SK-N-DZ (cell line): Measurements from ENCODE around the gene GRIN2A.

Source experiments
- DNase-seq: peaks from one replicate; pipeline ENCODE4 v3.0.0-alpha.2; 2015; ENCODE audit warnings: low spot score

Gene GRIN2A

DNA sequence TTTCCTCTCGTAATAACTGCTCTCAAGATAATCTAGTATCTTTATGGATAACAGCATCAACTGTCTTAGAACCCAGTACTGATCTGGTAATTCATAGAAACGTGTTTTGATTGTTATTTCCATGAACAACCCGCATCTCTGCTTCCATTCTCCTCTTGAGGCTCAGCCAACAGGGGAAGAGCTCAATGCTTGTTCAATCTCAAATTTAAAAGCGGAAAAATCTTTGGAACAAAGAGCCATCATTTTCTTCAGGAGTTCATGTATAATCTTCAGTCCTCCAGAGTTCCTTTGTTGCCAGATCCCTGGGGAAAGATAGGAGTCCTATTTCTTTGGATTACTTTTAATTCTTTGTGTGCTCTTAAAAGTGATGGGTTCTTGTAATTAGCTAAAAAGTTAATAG, 319.9 kb downstream of the GRIN2A start:
- no peak for DNase-seq

DNA sequence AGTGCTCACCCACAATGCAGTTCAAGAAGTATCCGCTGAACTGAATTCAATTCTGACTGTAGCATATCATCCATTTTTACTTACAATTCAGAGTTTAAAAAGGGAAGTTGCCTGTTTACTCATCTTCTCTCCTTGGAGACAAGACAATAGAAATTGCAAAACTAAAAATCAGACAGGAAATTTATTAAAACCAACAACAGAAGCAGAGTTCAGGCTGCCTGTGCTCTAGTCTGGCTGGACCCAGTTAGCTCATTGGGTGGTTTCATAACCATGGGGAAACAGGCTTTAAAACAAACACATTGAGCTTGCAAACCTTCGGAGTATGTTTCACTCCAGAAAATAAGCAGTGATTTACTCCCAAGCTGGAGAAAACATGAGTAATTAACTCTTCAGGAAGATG, 321.4 kb downstream of the GRIN2A start:
- no peak for DNase-seq

DNA sequence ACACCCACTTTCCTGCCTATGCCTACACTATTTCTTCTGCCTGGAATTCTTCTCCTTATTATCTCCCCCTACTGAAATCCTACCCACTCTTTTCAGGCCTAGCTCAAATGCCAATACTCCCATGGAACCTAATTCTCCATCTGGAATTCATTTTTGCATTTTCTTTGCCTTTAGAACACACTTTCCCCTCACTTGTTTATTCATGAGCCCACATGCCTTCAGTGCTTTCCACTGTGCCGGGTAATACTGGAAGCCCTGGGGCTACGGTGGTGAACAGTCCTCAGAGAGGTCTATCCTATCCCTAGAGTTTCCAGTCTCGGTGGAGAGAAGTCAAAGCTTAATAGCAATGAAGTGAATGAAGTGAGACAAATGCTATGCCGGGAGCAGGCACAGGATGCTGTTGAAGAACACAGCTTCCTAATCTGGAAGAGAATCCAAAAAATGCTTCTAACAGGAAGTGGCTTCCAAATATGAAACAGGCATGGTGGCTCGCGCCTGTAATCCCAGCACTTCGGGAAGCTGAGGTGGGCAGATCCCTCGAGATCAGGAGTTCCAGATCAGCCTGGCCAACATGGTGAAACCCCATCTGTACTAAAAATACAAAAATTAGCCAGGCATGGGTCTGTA, 322.4 kb downstream of the GRIN2A start:
- DNase-seq = no peak

DNA sequence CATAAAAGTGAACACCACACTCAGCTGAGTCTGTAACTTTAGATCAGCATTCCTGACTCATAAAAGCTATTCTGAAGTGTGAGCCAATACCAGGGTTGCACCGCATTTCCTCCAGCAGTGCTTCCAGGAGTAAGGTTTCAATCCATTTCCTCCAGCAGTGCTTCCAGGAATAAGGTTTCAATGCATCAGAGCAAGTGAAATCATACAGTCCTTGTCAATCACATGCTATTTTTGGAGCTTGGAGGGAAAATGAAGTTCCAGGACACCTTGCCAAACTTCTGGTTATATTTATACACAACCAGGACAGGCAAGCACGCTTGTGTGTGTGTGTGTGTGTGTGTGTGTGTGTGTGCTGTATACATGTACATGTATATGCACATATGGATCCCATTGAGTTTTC, 327.6 kb downstream of the GRIN2A start:
- no peak for DNase-seq

DNA sequence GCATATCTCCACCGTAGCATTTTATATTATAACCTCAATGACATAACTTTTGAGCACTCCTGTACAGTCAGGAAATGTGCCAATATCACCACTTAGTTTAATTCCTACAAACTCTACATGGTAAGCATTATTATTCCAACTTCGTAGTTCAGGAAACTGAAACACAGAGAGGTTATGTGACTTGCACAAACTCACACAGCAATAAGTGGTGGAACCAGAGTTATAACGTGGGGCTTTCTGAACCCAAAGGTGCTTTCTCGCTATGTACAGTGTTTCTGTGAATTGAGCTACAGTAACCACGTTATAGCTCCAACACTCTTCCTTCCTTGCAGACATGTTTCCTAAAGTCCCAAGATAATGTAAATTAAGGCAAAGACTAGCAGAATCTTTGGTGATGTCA, 330.2 kb downstream of the GRIN2A start:
- DNase-seq = no peak

DNA sequence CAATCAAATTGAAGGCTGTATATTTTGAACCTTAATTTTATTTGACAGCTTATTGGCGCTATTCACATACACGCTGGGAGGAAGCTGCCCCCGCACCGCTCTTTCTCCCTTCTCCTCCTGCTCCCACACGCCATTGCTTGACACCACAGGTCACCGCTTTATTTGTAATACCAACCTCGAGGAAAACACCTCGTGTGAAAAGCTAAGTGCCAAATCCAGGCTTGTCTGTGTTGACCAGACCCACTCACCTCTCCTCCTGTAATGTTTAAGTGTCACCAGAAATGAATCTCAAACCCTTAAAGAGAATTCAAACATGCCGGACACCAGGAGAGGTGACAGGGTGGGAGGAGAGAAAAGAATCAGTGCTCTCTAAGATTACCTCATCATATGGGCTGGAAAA, 331.4 kb downstream of the GRIN2A start:
- DNase-seq = no peak

DNA sequence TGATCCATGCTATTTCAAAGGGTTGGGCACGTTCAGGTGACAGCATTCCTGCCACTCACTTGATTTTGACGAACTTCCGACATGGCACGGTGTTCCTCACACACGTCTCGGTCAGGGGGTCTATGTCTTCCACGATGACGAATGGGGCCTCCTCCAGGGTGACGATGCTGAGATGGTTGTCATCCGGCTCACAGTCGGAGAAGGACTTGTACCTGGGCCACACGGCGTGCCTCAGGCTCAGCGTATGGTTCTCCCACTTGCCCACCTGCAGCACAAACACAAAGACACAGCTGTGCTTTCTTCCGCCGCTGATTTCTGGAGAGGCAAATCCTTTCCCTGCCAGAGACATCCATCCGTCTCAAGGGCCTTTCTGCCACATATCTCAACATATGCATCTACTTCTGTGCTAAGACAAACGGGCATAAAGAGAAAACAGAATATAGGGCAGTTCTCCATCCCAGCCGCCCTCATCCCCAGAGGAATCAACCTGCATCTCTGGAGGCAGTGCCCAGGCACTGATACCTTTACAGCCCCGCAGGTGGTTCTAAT, 332.5 kb downstream of the GRIN2A start:
- no peak for DNase-seq

DNA sequence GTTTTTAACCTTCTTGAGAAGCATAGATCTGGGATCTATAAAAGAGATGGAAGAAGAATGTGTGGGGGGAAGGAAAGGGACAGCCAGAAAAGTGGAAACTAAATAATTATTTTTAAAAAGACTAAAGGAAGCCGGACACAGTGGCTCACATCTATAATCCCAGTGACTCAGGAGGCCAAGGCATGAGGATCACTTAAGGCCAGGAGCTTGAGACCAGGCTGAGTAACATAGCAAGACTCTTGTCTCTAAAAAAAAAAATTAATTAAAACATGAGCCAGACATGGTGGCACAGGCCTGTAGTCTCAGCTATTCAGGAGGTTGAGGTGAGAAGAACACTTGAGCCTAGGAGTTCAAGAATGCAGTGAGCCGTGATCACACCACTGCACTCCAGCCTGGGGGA, 335.1 kb downstream of the GRIN2A start:
- no peak for DNase-seq

DNA sequence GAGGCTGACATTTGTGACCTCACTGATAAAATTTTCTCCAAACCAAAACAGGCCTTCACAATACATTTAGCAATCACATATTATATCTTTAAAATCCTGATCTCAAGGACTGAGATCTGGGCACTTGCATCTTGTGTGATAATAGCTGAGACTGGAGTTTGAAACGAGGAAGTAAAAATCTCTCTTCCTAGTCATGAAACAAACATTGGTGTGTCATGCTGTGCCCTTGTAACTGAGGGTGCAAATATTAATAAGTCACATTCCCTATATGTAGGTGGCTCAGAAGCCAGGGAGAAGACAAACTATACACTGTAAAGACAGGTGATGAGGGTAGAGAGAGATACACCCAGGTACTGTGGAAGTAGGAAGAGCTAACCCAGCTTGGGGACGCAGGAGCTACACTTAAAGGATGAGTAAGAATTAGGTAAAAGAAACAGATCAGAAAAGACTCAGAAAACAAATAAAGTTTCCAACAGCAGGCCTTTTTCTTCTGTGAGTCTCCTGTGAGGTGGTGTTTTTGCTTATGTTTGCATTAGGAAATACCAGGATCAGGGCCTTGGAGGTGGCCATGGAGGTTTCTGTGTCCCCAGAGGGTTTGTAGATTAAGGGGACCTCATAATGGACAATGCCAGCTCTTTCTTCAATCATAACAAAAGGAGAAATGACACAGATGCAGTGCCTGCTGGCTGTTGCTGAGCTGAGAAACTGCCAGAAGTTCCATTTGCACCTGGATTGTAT, 335.7 kb downstream of the GRIN2A start:
- no peak for DNase-seq

DNA sequence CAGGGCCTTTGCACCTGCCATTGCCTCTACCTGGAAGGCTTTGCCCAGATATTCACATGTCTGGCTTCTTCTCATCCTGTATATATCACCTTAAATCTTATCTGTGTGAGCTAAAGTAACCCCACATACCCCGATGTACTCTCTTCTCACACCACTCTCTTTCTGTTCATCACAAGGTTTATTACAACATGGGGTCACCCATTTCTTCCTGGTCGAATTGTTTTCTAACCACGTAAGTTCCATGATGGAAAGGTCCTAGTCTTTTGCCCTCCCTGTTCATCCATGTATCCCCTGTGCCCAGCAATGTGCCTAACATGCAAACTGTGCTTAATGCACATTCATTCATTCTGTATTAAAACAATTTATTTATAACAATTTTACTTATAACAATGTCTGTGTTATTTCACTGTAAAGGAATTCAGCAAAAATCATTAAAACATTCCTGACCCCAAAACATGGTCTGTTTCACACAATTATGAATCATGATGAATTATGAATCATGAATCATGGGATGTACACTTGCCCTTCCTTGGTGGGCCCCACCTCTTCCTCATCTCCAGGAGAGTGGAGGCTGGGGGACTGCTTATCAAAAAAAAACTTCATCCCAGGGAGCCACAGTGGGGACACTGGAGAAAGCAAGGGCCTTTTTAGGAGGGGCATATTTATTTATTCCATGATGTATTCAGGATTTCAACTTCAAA, 336.4 kb downstream of the GRIN2A start:
- DNase-seq = no peak

DNA sequence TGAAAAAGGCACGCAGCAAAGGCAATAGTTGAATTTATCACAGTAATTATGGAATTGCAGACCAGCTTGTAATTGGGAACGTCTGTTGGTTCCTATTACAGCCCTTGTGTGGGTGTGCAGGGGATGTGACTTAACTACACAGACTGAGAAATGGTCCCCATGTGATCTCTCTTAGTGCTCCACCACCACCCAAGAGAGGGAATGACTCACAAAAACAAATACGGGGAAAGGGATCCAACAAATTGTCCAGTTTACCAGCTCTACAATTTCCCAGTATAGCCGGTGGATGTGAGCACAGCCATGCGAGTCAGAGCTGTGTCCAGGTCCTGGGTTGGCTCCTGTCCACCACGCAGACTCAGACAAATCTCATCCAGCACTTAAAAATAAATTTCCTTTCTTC, 337.9 kb downstream of the GRIN2A start:
- DNase-seq = no peak

DNA sequence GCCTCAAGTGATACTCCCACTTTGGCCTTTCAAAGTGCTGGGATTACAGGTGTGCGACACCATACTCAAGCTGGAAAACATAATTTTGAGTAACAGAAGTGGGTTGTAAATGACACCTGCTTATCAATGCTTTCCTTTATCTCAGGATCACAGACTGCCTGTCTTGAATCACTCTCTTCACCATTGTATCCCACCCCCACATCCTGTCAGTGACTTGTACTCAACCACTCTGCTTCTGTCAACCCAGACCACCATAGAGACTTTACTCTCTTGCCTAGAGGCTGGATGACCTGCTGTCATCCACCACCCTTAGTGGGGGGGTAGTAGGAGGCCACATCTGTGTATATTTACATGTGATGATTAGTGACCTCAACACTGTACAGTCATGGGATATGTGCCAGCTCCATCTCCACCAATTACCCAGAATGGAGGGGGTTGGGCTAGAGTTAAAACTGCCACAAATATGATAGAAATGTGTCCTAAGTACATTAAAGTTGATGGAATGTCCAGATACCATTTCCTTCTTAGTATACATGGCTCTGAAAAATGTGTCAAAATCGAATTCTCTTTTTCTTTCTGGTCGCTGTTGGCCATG, 338.7 kb downstream of the GRIN2A start:
- DNase-seq = no peak

DNA sequence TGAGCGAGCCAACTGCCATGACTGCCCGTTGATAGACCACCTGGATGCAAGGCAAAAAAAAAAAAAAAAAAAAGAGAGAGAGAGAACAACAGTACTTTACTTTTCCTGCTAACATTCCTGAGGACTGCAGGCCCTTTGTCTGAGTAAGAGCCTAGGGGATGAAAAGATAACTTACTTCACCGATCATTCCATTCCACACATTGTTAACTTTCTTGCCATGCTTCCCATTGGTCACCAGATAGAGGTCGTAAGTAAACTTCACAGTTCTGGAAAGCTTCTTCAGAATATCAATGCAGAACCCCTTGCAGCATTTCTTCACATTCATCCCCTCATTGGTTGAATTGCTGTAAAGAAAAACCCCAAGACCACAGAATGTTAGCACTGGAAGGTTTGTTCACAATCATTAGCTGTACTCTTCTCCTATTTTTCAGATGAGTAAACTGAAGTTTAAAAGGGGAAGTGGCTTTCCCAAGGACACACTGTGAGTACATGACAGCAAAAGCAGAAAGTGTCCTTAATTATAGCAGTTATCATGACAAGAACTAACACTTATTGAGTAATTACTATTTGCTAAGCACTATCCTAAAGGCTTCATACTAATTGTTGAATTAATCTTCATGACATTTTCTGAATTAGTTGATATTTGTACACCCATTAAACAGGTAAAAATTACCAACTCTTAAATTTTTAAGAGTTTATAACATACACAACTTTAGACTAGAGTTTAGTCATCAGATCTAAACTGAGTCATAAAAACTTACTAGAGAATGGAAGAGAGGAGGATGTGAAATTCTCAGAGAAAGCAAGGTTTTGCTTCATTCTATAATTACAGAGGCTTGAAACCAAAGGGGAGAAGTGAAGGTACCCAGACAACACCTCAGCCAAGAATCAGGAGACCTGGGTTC, 341.2 kb downstream of the GRIN2A start:
- no peak for DNase-seq

DNA sequence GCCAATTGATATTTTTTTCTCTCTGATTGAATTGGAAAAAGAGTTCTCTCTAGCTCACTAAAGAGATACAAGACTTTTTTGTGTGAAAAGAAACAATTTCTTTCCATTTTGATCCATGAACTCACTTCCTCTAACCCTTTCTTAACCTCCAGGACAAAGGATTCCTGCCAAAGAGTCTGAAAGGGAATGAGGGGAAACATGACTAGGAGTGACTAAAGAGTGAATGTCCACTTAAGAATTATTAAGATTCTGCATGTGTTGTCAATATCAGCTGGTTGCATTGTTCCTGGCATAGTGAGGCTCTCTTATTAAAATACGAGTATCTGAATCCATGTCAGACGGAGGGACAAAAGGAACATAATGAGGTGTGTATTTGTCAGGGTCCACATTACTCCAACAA, 344.7 kb downstream of the GRIN2A start:
- no peak for DNase-seq

DNA sequence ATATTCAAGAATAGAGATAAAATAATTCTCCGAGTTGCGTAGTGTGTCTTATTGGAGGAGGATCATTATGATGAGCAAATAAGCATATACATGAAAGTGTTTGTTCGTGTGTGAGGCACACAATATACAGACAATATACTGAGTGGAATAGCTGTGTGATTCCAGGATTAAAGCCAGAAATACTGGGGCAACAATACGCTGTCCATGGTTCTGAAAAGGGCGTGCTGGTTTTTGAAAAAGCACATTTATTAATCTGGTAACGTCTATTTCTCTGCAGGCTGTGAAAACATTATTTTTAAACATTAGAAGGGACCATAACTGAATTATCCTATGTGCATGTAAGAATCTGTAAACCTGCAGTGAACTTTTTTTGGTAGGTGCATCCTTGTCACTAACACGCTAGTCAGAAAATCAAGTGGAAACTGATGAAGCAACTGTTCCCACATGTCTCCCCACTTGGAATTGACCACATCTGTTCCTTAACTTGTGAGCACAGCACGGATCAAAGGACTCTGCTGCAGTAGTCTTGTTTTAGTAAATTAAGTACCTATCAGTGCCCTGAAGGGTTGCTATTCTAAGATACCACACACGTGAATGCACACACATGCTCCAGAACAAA, 346.0 kb downstream of the GRIN2A start:
- no peak for DNase-seq

DNA sequence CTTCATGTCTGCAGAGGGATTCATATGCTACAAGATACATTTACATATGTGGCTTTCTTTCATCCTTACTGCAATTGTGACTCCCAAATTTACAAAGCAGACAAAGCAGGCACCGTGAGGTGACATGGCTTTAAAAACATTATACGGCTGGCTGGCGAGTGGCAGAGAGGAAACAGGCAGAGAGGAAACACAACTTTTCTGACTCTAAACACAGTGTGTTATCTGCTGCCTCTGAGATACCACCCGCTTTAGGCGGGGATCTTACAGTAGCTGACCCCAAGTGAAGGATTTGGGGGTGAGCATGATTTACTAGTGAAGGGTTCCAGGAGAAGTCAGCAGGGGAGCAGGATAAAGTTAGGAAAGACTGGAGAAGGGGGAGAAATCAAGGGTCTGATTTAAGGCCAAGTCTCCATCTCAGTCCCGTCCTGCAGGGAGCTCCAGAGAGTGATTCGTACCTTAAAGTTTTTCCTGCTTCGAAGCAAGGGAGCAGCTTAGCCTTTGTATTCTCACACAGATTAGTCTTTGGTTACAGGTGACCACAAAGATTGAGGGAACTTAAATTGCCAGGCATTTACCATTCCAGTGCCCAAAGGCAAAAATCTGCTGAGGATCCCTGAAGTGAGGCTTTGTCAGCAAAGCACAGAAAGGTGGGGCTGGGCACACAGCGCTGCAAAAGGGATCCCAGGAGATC, 355.0 kb downstream of the GRIN2A start:
- no peak for DNase-seq

DNA sequence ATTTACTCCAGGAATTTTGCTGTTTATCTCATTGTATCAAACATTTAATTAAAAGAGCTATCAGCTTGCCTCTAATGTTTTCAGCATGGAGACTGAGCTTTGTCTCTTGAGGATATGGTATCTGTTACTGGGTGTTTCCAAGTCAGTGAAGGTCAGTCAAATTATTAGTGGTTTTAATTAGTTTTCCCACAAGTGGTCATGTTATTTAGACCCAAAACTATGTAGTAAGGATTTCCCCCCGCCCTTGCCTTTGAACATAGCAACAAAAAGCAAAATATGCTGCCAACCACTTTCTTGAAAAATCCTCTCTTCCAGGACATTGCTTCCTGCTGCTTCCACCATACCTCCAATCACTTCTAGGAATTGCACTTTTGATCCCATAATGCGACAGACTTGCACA, 355.6 kb downstream of the GRIN2A start:
- no peak for DNase-seq

DNA sequence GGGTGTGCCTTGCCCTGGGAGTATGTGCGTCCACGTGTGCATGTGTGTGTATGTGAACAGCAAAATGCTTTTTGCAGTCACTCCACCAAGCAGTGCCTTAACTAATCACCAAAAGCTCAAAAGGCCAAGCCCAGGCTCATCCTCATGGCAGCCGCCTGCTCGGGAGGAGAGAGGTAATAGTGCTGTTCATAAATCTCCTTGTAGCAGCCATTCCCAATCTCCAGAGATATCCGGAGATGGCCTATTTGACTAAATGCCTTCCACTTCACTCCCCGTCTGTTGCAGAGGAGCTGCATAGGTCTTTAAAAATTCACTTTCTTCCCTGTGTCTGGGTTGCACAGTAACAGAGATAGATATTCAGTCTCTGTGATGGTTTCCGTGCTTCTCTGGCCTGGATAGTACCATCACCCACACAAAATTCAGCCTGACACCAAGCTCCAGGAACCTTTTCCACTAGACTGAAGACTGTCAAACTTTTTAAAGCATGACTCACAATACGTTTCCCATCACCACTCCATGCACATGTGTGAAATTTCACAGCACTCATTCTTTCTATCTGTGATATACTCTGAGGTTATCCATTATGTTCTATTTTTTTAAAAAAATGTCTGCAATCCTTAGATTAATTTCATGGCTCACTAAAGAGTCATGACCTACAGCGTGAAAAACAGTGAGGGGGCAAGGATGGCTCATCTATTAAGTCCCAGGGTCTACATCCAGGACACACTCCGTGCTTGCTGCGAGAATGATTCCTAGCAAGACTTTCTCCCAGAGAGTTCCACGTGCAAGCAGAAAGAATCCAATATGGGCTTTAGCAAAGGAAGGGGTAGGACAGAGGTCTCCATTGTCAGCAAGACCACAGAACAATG, 357.8 kb downstream of the GRIN2A start:
- DNase-seq = no peak

DNA sequence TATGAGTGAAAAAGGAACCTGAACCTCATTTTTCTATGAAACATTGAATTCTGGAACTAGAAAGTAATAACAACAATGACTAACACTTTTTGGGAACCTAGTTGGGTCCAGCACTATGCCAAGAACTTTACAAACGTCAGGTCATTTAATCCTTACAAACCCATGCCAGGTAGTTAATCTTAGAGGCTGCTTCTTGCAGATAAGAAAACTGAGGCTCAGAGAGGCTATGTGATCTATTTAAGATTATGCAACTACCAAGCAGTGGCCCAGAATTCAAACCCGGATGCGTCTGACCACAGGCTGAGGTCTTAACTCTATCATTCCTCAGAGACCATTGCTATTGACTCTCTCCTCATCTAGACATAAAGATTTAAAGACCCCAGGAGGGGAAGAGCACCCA, 358.7 kb downstream of the GRIN2A start:
- DNase-seq = no peak
